ENCODE measurements around the gene ADAM10.

- TF ChIP-seq CTCF (IDR thresholded peaks at IDR 0.05) = no peak
- TF ChIP-seq POLR2A (IDR thresholded peaks at IDR 0.05) = no peak
- no peak for TF ChIP-seq POLR2AphosphoS5 (IDR thresholded peaks at IDR 0.05)
These were observed 143.5 kb downstream of the ADAM10 start for GRCh38 chr15:58605931-58606530.

Measured in breast epithelium (tissue), 3 donors.